Left ventricle myocardium superior (tissue), 1 donor: ENCODE results near the gene C5. TPM values are rescaled to one million over a fixed set of nuclear protein-coding genes. Genes with fewer than 3 reads are reported as not detected.
"Not testable (repeated sequence)": the region's sequence is repeated elsewhere in the genome, so short reads cannot be mapped to it uniquely, and the experiment has no call there.

Experiments
- ATAC-seq: fragments of 200-7000 bp; cut with Tn5 transposase; one replicate; pipeline ENCODE4 v1.9.1; 2020; ENCODE audit warnings: mild to moderate bottlenecking, moderate library complexity
- DNase-seq: peaks from one replicate; pipeline ENCODE4 v3.0.0-alpha.2; 2020
- intact Hi-C: fragments of 100-400 bp; cut with micrococcal nuclease; formaldehyde crosslinking; loops from one replicate; pipeline ENCODE4 v1.11.0; 2022
- total RNA-seq: library from RNA; stranded (reverse); fragmentation: NEBNext Ultra II Directional; extraction: Animal tissue kit (Norgen Biotek cat#: 25700); gene quantifications from one replicate; pipeline ENCODE4 v1.2.1, GENCODE V29; 2021
- donor health status: DM: no; HTN: yes; CAD: no; lungs with severe emphysema.

The C5 gene
- total RNA-seq, 1 donor from 2014 or later, result 0.69 TPM

DNA sequence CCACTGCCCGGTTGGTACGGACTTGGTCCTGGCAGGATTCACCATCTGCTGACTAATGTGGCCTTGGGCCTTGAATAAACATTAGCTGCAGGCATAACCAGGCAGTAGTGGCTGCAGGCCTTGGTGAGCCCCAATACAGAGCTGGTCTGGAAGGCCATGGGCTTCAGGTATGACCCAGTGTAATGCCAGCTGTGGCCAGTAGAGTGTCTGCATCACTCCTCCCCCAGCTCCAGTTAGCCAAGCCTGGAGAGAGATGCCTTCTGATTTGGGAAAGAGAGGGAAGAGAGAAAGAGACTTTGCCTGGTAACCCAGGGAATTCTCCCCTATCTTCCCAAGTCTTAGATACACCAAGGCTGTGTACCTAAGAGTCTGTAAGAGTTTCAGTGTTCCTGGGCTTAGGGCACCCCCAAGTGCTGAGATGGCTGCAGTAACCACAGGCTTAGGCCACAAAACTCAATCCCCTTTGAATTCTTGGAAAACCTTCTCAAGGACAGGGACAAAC, 5.6 kb upstream of the C5 start:
- DNase-seq, result no peak
- intact Hi-C loops, result loop anchor here (5.0 kb wide), 2 partner anchors 73 to 298 kb away; no protein-coding TSS in a partner anchor
- no peak for ATAC-seq

DNA sequence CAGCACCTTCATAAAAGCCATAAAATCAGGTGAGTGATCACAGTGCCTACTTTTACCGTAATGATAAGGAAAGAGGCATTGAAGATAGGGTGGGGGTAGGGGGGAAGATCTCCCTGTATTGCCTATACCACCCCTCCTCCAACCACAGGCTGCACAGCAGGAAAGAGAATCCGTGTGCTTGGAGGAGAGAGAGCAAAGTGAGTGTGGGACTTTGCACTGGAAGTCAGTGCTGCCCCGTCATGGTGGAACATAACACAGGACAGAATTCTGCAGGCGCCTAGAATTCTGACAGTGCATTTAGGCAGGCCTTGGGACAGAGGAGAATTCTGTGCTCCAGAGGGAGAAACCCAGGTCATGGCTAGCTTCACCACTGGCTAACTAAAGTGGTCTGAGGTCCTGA, 3.5 kb upstream of the C5 start:
- ATAC-seq, result no peak
- no peak for DNase-seq
- intact Hi-C loops, result no loop called here

DNA sequence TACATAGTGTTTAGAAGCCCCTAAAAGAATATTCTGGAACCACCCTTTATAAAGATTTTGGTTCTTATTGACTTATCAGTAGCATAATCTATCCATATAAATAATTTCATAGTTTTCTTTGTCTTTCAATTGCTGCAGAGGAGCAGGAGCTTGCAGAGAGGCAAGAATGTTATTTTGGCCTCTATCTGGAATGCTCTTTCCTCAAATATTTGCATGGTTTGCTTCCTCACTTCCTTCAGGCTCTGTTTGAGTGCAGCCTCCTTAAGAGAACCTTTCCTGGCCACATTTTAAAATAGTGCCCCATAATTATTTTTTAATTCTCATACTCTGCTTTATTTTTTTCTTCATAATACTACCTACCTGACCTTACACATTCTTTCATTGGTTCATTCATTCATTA, 1.5 kb downstream of the C5 start:
- ATAC-seq, result no peak
- intact Hi-C loops, result no loop called here
- no peak for DNase-seq

DNA sequence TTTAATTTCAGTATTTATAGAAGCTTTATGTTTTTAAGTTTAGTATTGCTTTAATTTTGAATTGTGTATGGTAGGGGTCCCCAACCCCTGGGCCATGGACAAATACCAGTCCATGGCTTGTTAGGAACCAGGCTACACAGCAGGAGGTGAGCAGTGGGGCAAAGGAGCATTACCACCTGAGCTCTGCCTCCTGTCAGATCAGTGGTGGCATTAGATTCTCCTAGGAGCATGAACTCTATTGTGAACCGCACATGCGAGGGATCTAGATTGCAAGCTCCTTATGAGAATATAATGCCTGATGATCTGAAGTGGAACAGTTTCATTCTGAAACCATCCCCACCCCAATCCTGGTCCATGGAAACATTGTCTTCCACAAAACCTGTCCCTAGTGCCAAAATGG, 1.9 kb downstream of the C5 start:
- DNase-seq, result no peak
- intact Hi-C loops, result no loop called here
- ATAC-seq, result no peak

DNA sequence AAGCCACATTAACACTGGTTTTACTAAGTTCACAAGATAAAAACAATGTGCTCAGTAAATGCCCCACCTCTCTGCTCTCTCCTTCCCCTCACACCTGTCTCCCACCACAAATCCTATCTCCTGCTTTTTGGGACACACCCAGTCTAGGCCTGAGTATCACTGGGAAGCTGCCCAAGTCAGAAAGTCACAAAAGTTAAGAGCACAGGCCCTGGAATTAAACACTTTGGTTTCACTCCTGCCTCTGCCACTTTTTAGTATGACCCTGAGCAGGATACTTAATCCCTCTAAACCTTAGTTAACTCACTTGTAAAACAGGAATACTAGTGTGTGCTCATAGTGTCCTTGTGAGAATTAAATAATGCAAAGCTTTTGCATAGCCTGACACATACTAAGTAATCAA, 11.3 kb downstream of the C5 start:
- ATAC-seq, result no peak
- intact Hi-C loops, result no loop called here
- DNase-seq, result no peak

GRCh38 chr9:121038362-121038761, 11.7 kb downstream of the C5 start:
- ATAC-seq, result no peak
- no peak for DNase-seq
- intact Hi-C loops, result no loop called here

DNA sequence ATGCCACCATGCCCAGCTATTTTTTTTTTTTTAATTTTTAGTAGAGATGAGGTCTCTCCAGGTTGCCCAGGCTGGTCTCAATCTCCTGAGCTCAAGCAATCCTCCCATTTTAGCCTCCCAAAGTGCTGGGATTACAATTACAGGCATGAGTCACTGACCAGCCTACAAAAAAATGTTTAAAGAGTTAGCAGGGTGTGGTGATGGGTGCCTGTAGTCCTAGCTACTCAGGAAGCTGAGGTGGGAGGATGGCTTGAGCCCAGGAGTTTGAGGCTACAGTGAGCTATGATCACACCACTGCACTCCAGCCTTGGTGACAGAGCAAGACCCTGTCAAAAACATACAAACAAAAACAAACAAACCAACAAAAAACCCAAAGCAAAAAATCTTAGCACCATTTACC, 14.4 kb downstream of the C5 start:
- DNase-seq, ATAC-seq, intact Hi-C loops: not testable (repeated sequence)

DNA sequence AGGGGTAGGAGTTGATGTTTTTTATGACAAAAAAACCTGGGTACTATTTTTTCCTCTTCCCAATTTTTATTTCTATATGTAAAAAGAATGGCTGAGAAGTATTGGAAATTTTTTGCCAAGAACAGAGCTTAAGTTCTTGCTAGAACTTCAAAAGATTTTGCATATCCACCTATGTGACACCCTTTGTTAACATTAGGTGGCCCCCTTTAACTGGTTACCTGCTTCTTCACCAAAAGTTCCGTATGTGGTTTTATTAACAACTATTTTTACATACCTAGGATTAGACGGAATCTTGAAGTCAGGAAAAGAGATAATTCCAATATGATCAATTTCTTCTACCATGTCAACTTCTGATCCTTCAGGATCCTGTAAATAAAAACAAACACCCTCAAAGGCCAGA, 15.5 kb downstream of the C5 start:
- intact Hi-C loops, result no loop called here
- DNase-seq (no peak), ATAC-seq (no peak)

DNA sequence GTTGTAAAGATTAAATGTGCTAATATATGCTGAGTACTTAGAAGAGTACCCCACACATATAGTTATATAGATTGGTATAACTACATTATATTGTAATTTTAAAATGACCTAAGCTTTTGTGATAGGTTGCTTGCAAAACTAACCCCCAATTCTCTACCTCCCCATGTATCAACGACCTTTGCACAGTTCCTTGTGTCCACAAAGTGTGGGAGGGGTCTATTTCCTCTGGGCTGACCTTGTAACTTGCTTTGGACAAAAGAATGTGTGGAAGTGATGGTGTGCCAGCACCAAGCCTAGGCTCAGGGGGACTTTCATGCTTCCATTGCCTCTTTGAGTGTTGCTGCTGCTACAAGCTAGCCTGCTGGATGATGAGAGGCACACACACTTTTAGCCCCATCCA, 20.6 kb downstream of the C5 start:
- DNase-seq (no peak), ATAC-seq (no peak)
- intact Hi-C loops, result no loop called here

- intact Hi-C loops, ATAC-seq: not testable (repeated sequence)
Observed at GRCh38 chr9:121028285-121028684, 21.8 kb downstream of the C5 start.

DNA sequence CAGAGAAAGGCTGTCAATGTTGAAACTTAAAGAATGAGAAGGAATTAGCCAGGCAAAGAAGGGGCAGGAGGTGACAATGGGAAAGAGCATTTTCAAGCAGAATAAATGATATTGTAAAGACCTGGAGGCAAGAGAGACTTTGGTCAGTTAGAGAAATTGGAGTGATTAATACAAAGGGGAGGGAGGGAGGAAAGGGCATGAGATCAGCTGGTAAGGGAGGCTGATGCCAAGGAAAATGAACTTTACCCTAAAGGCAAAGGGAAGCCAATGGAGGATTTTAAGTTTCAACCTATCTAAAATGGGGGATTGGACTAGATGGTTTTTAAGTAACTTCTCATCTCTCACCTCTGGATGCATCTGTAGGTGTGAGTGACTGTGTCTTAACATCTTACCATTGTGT, 23.3 kb downstream of the C5 start:
- intact Hi-C loops, result no loop called here
- ATAC-seq, result no peak
- DNase-seq, result no peak

More at GRCh38 chr9:121028285-121028684, 21.8 kb downstream of the C5 start:
- not testable (repeated sequence) for DNase-seq

DNA sequence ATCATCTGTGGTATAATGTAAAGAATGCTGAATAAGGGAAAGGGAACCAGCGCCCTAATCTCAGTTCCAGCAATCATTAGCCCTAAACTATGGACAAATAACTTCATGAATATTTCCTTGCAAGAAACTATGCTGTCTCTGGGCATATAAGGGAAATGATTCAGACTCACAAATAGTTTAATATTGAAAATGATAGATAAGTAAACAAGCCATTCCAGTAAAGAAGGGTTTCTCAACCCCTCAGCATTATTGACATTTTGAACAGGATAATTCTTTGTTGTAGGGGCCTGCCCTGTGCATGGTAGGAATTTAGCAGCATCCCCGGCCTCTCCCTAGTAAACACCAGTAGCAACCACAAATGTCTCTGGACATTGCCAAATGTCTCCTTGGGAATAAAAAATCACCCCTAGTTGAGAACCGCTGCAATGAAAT, 23.8 kb downstream of the C5 start:
- intact Hi-C loops, result no loop called here
- no peak for DNase-seq
- no peak for ATAC-seq

DNA sequence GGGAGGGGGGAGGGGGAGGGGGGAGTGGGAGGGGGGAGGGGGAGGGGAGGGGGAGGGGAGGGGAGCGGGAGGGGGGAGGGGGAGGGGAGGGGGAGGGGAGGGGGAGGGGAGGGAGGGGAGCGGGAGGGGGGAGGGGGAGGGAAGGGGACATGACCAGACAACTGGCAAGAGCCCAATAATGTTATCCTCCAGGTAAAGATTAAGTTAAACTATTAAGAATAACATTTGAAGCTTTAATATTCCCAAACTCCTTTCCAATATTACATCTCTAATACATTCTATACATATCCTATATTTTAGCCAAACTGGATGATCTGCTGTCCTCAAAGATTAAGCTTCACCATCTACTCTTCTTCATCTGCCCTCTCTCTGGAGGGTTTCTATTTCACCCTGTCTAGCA, 25.8 kb downstream of the C5 start:
- DNase-seq, result no peak
- intact Hi-C loops, result no loop called here
- no peak for ATAC-seq

GRCh38 chr9:121023064-121023463, 27.0 kb downstream of the C5 start:
- ATAC-seq, result no peak
- intact Hi-C loops, result no loop called here
- DNase-seq, result no peak

- no peak for DNase-seq
- ATAC-seq, result peak; percentile 91
- intact Hi-C loops, result no loop called here
Observed at GRCh38 chr9:121021301-121021700, 28.8 kb downstream of the C5 start.

DNA sequence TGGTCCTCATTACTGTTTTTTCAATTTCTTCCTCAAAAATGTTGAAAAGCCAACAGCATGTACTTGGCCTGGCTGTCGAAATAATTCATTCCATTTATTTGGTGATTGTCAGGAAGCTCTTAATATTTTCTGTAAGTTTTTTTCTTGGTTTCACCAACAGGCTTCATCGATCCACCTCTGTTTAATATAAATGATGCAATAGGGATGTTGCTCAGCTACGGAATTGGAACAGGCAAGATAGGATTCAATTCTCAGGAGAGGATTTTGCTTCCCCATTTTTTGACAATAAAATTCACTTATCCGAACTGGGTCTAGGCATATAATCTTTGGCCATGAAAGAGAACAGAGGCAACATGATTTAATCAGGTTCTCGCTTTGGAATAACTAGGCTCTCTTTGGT, 30.8 kb downstream of the C5 start:
- intact Hi-C loops, result no loop called here
- no peak for ATAC-seq

DNA sequence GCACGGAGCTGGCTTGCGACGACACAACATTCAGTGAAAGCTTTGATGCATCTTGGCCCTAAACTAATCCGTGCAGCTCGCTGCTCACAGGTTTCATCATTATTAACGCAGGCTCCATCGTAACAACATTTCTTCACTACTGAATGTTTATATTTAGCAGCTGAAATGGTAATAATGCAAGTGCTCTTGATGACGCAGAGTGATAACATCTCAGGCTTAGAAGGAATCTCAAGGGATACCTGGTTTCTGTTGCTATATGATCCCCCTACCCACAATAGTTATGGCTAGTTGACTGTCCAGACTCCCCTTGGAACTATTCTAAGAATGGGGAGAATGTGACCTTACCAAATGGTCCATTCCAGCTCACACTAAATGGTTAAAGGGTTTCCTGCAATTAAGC, 36.2 kb downstream of the C5 start:
- DNase-seq, result no peak
- no peak for ATAC-seq
- intact Hi-C loops, result no loop called here

More for the DNA sequence above, 30.8 kb downstream of the C5 start:
- no peak for DNase-seq

DNA sequence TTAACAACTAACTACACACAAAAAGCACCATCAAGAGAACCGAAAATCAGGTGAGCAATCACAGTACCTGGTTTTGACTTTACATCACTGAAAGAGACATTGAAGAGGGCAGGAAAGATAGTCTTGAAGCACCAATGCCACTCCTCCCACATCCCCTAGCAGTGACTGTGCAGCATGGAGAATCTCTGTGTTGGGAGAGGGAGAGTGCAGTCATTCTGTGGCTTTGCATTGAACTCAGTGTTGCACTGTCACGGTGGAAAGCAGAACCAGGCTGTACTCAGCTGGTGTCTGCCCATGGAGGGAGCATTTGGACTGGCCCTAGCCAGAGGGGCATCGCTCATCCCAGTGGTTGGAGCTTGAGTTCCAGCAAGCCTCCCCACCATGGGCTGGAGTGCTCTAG, 40.4 kb downstream of the C5 start:
- no peak for ATAC-seq
- intact Hi-C loops, result no loop called here
- no peak for DNase-seq

DNA sequence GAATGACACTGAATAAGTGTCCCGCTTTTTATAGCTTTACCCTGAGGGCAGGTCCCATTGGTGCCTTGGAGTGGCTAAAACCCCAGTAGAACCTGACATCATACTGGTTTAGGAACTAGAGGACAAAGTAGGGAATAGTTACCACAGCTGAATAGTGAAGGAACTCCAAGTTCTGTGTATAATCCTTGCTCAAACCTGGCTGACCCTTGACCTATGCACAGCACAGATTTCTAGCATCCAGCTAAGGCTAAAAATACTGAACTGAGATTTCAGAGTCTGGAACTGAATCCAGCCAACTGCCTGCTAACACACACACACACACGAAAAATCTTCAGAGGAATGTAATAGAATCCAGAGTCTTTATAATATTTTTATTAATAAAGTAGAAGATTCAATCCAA, 50.8 kb downstream of the C5 start:
- no peak for ATAC-seq
- no peak for DNase-seq
- intact Hi-C loops, result no loop called here

DNA sequence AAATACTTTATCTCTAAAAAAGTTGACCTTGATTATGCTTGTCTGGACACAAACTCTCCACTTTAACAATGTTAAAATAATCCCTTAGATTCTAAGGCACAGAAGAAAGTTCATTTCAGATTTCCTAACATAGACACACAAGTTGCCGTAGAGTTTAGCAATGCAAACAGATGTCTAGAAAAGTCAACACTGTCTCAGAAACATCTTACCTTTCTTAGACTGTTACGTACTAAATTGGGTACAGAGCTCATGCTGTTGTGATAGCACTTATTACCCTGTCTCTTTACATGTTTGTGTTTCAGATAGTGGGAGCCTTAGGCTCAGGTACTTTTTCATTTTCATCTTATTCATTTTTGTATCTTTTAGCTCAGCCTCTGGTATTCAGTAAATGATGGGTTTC, 52.0 kb downstream of the C5 start:
- intact Hi-C loops, result no loop called here
- no peak for DNase-seq
- ATAC-seq, result no peak

DNA sequence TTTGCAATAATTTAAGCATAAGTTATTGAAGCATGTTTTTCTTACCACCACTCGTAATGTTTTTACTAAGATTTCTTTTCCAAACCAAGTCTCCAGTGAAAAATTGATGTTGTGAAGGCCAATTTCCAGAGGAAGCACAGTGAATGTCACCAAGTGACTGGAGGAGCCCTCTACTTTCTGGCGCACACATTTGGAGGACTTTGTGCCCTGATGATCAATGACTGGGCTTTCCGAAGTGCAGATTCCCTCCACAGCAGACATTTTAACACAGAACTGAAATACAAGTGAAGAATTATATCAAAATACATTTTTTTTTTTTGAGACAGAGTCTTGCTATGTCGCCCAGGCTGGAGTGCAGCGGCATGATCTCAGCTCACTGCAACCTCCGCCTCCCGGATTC, 52.6 kb downstream of the C5 start:
- intact Hi-C loops, result no loop called here
- DNase-seq (no peak), ATAC-seq (no peak)

DNA sequence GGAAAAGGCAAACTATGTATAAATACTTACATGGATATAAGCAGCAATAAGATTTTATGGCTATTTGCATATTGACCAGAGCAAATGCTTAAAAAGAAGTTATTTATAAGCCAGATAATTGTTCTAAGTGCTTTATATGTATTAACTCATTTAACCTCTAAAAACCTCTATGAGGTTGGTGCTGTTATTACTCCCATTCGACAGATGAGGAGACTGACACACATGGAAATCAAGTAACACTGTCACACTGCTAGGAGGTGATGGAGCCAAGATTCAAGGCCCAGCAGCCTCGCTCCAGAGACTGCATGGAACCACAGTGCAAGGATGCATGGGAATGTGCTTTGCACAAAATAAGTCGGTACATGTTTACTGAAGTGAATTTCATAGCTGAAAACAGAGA, 53.7 kb downstream of the C5 start:
- ATAC-seq (no peak), DNase-seq (no peak)
- intact Hi-C loops, result no loop called here
